B cell (primary cell): ENCODE measurements around the gene TTYH1. TPM values are rescaled to one million over a fixed set of nuclear protein-coding genes. Genes with fewer than 3 reads are reported as not detected.
A peak's percentile ranks its signal among the peaks of the same experiment; 100 is the strongest.

Source experiments
- ATAC-seq: fragments of 200-7000 bp; cut with Tn5 transposase; one replicate; pipeline ENCODE4 v1.10.0; 2021; ENCODE audit warnings: low read depth, mild to moderate bottlenecking, moderate number of reproducible peaks, moderate library complexity
- CTCF ChIA-PET: fragments of 350-600 bp; sonication (Branson Sonifier 250); formaldehyde crosslinking; loops from one replicate; lab custom pipeline; 2021; ENCODE audit warnings: antibody characterized with exemption, inconsistent platforms; lab: Charles Lee
- POLR2A ChIA-PET: fragments of 350-600 bp; sonication (Branson Sonifier 250); formaldehyde crosslinking; loops from one replicate; lab custom pipeline; 2021; ENCODE audit warnings: antibody characterized with exemption; lab: Charles Lee
- DNase-seq: peaks from one replicate; pipeline ENCODE4 v3.0.0; 2013
- H2AFZ ChIP-seq: 2 replicates; pipeline ENCODE4 v1.6.1; 2012; ENCODE audit warnings: mild to moderate bottlenecking, low read depth, low read length; ENCODE audit not compliant: insufficient read depth, poor library complexity, severe bottlenecking
- H3K27ac ChIP-seq, 2 donors: 1 replicate in 1 of 2; 2 replicates in 1 of 2; pipeline ENCODE4 v1.5.1; 2012 to 2013; ENCODE audit warnings: low read length in 2 of 2, mild to moderate bottlenecking in 2 of 2, moderate library complexity in 1 of 2
- H3K27me3 ChIP-seq, 4 experiments: fragments of 200-600 bp in 1 of 4; sonication (generic) in 1 of 4; replicated peaks in 1 of 4; 1 replicate in 2 of 4; 2 replicates in 2 of 4; pipeline versions ENCODE4 v1.6.1 to v1.7.0; 2013 to 2016; ENCODE audit warnings: low read length in 3 of 4, mild to moderate bottlenecking in 2 of 4, mixed read lengths in 1 of 4, moderate library complexity in 1 of 4; ENCODE audit not compliant: insufficient read depth in 4 of 4, control insufficient read depth in 3 of 4; ENCODE audit errors: control extremely low read depth in 1 of 4
- H3K36me3 ChIP-seq, 2 experiments: replicated peaks in 1 of 2; 1 replicate in 1 of 2; 2 replicates in 1 of 2; pipeline versions ENCODE4 v1.6.1 to v1.7.1; 2013; ENCODE audit warnings: low read length in 1 of 2; ENCODE audit not compliant: insufficient read depth in 2 of 2, control insufficient read depth in 1 of 2; ENCODE audit errors: control extremely low read depth in 1 of 2, extremely low read depth in 1 of 2
- H3K4me1 ChIP-seq, 2 donors: fragments of 200-600 bp in 1 of 2; sonication (generic) in 1 of 2; 1 replicate in 1 of 2; 2 replicates in 1 of 2; pipeline versions ENCODE4 v1.5.1 to v1.6.1; 2013 to 2017; ENCODE audit warnings: low read length in 2 of 2; ENCODE audit not compliant: control insufficient read depth in 2 of 2, insufficient read depth in 2 of 2
- H3K4me2 ChIP-seq: replicated peaks from 2 replicates; pipeline ENCODE3; 2012; ENCODE audit warnings: mild to moderate bottlenecking, low read depth, low read length; ENCODE audit not compliant: poor library complexity, severe bottlenecking
- H3K4me3 ChIP-seq, 5 experiments: fragments of 200-600 bp in 1 of 5; sonication (generic) in 1 of 5; 1 replicate in 3 of 5; 2 replicates in 2 of 5; pipeline versions ENCODE4 v1.5.1 to v1.7.0; 2011 to 2016; ENCODE audit warnings: low read length in 4 of 5, mild to moderate bottlenecking in 4 of 5, low read depth in 2 of 5, control low read depth in 1 of 5, moderate library complexity in 1 of 5; ENCODE audit not compliant: insufficient read depth in 1 of 5; ENCODE audit errors: control extremely low read depth in 1 of 5, extremely low read depth in 1 of 5
- H3K79me2 ChIP-seq: fragments of 200-600 bp; sonication (generic); one replicate; pipeline ENCODE4 v1.6.0; 2016; ENCODE audit warnings: low read length; ENCODE audit not compliant: control insufficient read depth, insufficient read depth
- H3K9ac ChIP-seq: fragments of 200-600 bp; sonication (generic); 2 replicates; pipeline ENCODE4 v1.6.1; 2017; ENCODE audit warnings: mild to moderate bottlenecking, low read length, moderate library complexity
- H3K9me3 ChIP-seq, 3 donors: one replicate each; pipeline versions ENCODE4 v1.6.1 to v1.7.1; 2013; ENCODE audit warnings: low read length in 2 of 3; ENCODE audit not compliant: control insufficient read depth in 2 of 3, insufficient read depth in 1 of 3; ENCODE audit errors: control extremely low read depth in 1 of 3
- H4K20me1 ChIP-seq: 2 replicates; pipeline ENCODE4 v1.6.0; 2012; ENCODE audit warnings: mild to moderate bottlenecking, low read length; ENCODE audit not compliant: insufficient read depth, control insufficient read depth, poor library complexity, severe bottlenecking
- H3K27ac Mint-ChIP-seq: one replicate; pipeline ENCODE4 v1.8.0; 2021; ENCODE audit warnings: mixed read lengths
- H3K27me3 Mint-ChIP-seq: one replicate; pipeline ENCODE4 v1.8.0; 2021; ENCODE audit warnings: mixed read lengths
- H3K4me1 Mint-ChIP-seq: one replicate; pipeline ENCODE4 v1.8.0; 2021; ENCODE audit warnings: mixed read lengths
- H3K4me3 Mint-ChIP-seq: one replicate; pipeline ENCODE4 v1.8.0; 2021; ENCODE audit warnings: mixed read lengths
- H3K9me3 Mint-ChIP-seq: one replicate; pipeline ENCODE4 v1.8.0; 2022; ENCODE audit warnings: mixed read lengths; ENCODE audit not compliant: insufficient read depth
- CTCF ChIP-seq: fragments of 200-600 bp; IDR thresholded peaks from one replicate; pipeline ENCODE4 v1.8.0; 2022; ENCODE audit warnings: antibody characterized with exemption, mild to moderate bottlenecking
- EZH2 ChIP-seq: IDR thresholded peaks from 2 replicates; pipeline ENCODE4 v1.6.1; 2012; ENCODE audit warnings: borderline replicate concordance, low read depth, mild to moderate bottlenecking, moderate library complexity, low read length; ENCODE audit not compliant: insufficient read depth, poor library complexity, severe bottlenecking
- WGBS: methylation state at CpG from one replicate; pipeline ENCODE4 v1.1.5; 2013; ENCODE audit warnings: missing lambda C conversion rate; ENCODE audit not compliant: insufficient coverage; 5-methylcytosine and 5-hydroxymethylcytosine counted together
- intact Hi-C: fragments of 100-400 bp; cut with micrococcal nuclease; formaldehyde crosslinking; loops from one replicate; pipeline ENCODE4 v1.10.0; 2022
- polyA plus RNA-seq: library from polyadenylated mRNA; depleted of rRNA; stranded (reverse); fragments of >200 nt; gene quantifications from 2 replicates; pipeline ENCODE4 v1.2.3, GENCODE V29; 2012
- total RNA-seq, 2 donors: library from RNA; stranded (reverse); fragments of 120-200 nt in 1 of 2; gene quantifications; 1 replicate in 1 of 2; 2 replicates in 1 of 2; pipeline versions ENCODE4 v1.2.3 to v1.2.4, GENCODE V29; 2013 to 2022

TTYH1 gene
- total and polyA plus RNA-seq, 2 donors (not counting 1 experiment from before 2014, with no cell fraction given) = not detected

GRCh38 chr19:54418030-54418929, 3.0 kb downstream of the TTYH1 start:
- H3K27ac Mint-ChIP-seq = no peak overlapping the region
- Histone ChIP-seq H3K9ac (no peak overlapping the region), H3K4me2 (peak overlapping the region; percentile 59), H3K27ac (no peak overlapping the region), H3K27me3 (peaks cover 0 to 55% (median 28%) of the 10 kb centered on the region in 4 experiments), H3K4me3 (peak overlapping the region in 1 of 5 experiments; percentile 19), H3K79me2 (no peaks in the 10 kb centered on the region), H3K36me3 (no peaks in the 10 kb centered on the region), H4K20me1 (no peaks in the 10 kb centered on the region), H3K9me3 (peaks cover 0 to 16% (median 0%) of the 10 kb centered on the region in 3 donors), H2AFZ (peak overlapping the region; percentile 58), H3K4me1 (peaks cover 14 to 33% of the 10 kb centered on the region in 2 donors)
- H3K4me1 Mint-ChIP-seq = peaks cover 12% of the 10 kb centered on the region
- ChIA-PET POLR2A (interaction anchor here (0.6 kb wide), 1 partner anchor 15 kb away, joined by 4 read pairs; no protein-coding TSS in a partner anchor), CTCF (interaction anchor here (0.6 kb wide), 1 partner anchor 11 kb away, joined by 3 read pairs; no protein-coding TSS in a partner anchor)
- intact Hi-C loops = loop anchor here (1.0 kb wide), 1 partner anchor 46 kb away; no protein-coding TSS in a partner anchor
- WGBS = 27% methylated on average over 18 of the region's 25 CpGs
- H3K27me3 Mint-ChIP-seq = peaks cover 46% of the 10 kb centered on the region
- ATAC-seq = peak; percentile 14
- peak overlapping the region; percentile 33 for H3K4me3 Mint-ChIP-seq
- no peaks in the 10 kb centered on the region for H3K9me3 Mint-ChIP-seq
- no peak for TF ChIP-seq EZH2
- TF ChIP-seq CTCF = no peak
- peak; percentile 26 for DNase-seq
